ENCODE measurements around the gene PRICKLE2. TPM values are rescaled to one million over a fixed set of nuclear protein-coding genes. Genes with fewer than 3 reads are reported as not detected.

The PRICKLE2 gene
- polyA plus RNA-seq, 1 donor (not counting 4 experiments of a cell fraction or from before 2014, with no cell fraction given): 7.8 TPM

DNA sequence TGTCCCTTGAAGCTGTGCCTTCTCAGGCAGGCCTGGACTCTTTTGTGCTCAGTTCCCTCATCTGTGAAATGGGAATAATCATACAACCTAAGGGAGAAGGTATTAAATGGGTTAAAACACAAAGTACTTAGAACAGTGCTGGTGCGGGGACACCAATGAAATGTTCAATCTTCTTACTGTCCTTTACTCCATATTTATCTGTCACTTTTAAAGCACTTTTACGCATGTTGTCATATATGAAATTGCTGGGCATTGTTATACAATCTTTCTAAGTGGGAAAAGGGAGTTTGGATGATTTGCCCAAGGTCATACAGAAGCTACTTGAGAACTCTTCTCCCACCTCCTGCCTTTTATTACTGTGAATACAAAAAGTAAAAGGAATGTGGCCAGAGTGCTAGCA lies 114.2 kb downstream of the PRICKLE2 start:
- Histone ChIP-seq H4K20me1 (ENCODE audit: control insufficient read depth, extremely low read depth, insufficient read depth, low read length) (no peaks in the 10 kb centered on the region), H3K9ac (ENCODE audit: control insufficient read depth, extremely low read depth, insufficient read depth, low read length) (no peak overlapping the region), H3K27me3 (ENCODE audit: control insufficient read depth, extremely low read depth, insufficient read depth, low read length) (no peaks in the 10 kb centered on the region), H3K9me1 (ENCODE audit: control insufficient read depth, extremely low read depth, insufficient read depth, low read length) (no peaks in the 10 kb centered on the region), H3K27ac (ENCODE audit: control insufficient read depth, insufficient read depth, low read length) (no peak overlapping the region), H2AFZ (ENCODE audit: control insufficient read depth, low read length) (no peak overlapping the region), H3K4me1 (ENCODE audit: control insufficient read depth, extremely low read depth, insufficient read depth, low read length) (peaks cover 3% of the 10 kb centered on the region), H3K79me2 (ENCODE audit: control insufficient read depth, insufficient read depth, low read length) (no peaks in the 10 kb centered on the region), H3K4me3 (ENCODE audit: control insufficient read depth in 2 of 3, extremely low read depth in 1 of 3, insufficient read depth in 2 of 3, low read depth in 1 of 3, low read length in 3 of 3) (no peak overlapping the region), H3K36me3 (ENCODE audit: control insufficient read depth in 2 of 2, extremely low read depth in 1 of 2, insufficient read depth in 2 of 2, low read length in 2 of 2) (no peaks in the 10 kb centered on the region), H3K4me2 (ENCODE audit: control insufficient read depth, extremely low read depth, insufficient read depth, low read depth, low read length) (no peak overlapping the region), H3K9me3 (ENCODE audit: control insufficient read depth, low read depth, low read length) (no peaks in the 10 kb centered on the region)
- TF ChIP-seq EZH2 (IDR thresholded peaks at IDR 0.05; ENCODE audit: low read length): no peak
- TF ChIP-seq, protein P1, sequence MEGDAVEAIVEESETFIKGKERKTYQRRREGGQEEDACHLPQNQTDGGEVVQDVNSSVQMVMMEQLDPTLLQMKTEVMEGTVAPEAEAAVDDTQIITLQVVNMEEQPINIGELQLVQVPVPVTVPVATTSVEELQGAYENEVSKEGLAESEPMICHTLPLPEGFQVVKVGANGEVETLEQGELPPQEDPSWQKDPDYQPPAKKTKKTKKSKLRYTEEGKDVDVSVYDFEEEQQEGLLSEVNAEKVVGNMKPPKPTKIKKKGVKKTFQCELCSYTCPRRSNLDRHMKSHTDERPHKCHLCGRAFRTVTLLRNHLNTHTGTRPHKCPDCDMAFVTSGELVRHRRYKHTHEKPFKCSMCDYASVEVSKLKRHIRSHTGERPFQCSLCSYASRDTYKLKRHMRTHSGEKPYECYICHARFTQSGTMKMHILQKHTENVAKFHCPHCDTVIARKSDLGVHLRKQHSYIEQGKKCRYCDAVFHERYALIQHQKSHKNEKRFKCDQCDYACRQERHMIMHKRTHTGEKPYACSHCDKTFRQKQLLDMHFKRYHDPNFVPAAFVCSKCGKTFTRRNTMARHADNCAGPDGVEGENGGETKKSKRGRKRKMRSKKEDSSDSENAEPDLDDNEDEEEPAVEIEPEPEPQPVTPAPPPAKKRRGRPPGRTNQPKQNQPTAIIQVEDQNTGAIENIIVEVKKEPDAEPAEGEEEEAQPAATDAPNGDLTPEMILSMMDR (optimal IDR thresholded peaks at IDR 0.05 in 1 of 3, IDR thresholded peaks at IDR 0.05 in 1 of 3, conservative IDR thresholded peaks at IDR 0.05 in 1 of 3; ENCODE audit: extremely low read depth in 1 of 3, insufficient read depth in 2 of 3, low read length in 3 of 3): no peak
- dilution Hi-C loops (cut with MboI; ENCODE audit: extremely low pct_ligation_motif_present, low sequenced_read_pairs): no loop called here
- no peak for FAIRE-seq
- no peak for DNase-seq (ENCODE audit: low read depth, low spot score)

DNA sequence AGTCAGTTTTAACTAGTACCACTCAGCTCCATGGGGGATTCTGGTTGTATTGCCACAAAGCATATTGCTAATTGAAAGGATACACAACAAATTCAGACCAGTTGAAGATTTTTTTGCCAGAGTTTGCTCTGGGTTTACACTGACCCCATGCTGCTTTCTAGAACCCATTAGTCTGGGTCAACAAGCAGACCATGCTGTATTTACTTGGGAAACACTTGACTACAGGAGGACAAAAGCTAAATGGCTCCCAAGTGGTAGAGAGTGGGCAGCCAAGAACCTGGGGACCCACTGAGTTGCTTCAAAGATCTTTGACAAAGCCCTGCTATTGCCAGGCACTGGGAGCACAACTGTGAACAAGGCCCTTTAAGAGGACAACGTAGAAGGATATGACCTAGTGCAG lies 115.2 kb downstream of the PRICKLE2 start:
- no peak for FAIRE-seq
- no peaks in the 10 kb centered on the region for H3K79me2 ChIP-seq (ENCODE audit: control insufficient read depth, insufficient read depth, low read length)
- DNase-seq (ENCODE audit: low read depth, low spot score): no peak
- no peak overlapping the region for H2AFZ ChIP-seq (ENCODE audit: control insufficient read depth, low read length)
- dilution Hi-C loops (cut with MboI; ENCODE audit: extremely low pct_ligation_motif_present, low sequenced_read_pairs): no loop called here
- no peaks in the 10 kb centered on the region for H3K9me1 ChIP-seq (ENCODE audit: control insufficient read depth, extremely low read depth, insufficient read depth, low read length)
- no peaks in the 10 kb centered on the region for H4K20me1 ChIP-seq (ENCODE audit: control insufficient read depth, extremely low read depth, insufficient read depth, low read length)
- no peak overlapping the region for H3K4me3 ChIP-seq (ENCODE audit: control insufficient read depth in 2 of 3, extremely low read depth in 1 of 3, insufficient read depth in 2 of 3, low read depth in 1 of 3, low read length in 3 of 3)
- H3K27me3 ChIP-seq (ENCODE audit: control insufficient read depth, extremely low read depth, insufficient read depth, low read length): no peaks in the 10 kb centered on the region
- TF ChIP-seq, protein P1 (optimal IDR thresholded peaks at IDR 0.05 in 1 of 3, IDR thresholded peaks at IDR 0.05 in 1 of 3, conservative IDR thresholded peaks at IDR 0.05 in 1 of 3; ENCODE audit: extremely low read depth in 1 of 3, insufficient read depth in 2 of 3, low read length in 3 of 3): no peak
- no peak for TF ChIP-seq EZH2 (IDR thresholded peaks at IDR 0.05; ENCODE audit: low read length)
- no peaks in the 10 kb centered on the region for H3K9me3 ChIP-seq (ENCODE audit: control insufficient read depth, low read depth, low read length)
- no peak overlapping the region for H3K27ac ChIP-seq (ENCODE audit: control insufficient read depth, insufficient read depth, low read length)
- no peak overlapping the region for H3K9ac ChIP-seq (ENCODE audit: control insufficient read depth, extremely low read depth, insufficient read depth, low read length)
- H3K4me1 ChIP-seq (ENCODE audit: control insufficient read depth, extremely low read depth, insufficient read depth, low read length): peaks cover 13% of the 10 kb centered on the region
- no peaks in the 10 kb centered on the region for H3K36me3 ChIP-seq (ENCODE audit: control insufficient read depth in 2 of 2, extremely low read depth in 1 of 2, insufficient read depth in 2 of 2, low read length in 2 of 2)
- H3K4me2 ChIP-seq (ENCODE audit: control insufficient read depth, extremely low read depth, insufficient read depth, low read depth, low read length): no peak overlapping the region
